Activated CD4-positive, alpha-beta T cell treated with anti-CD3 and anti-CD28 coated beads, Interleukin-2, Interleukin-4, amounts not matched to agents 100 ng/mL and 50 ng/mL, durations not matched to agents 16 hours and 8 hours (primary cell): ENCODE measurements around the gene ELOF1.
A peak's percentile ranks its signal among the peaks of the same experiment; 100 is the strongest.
"Not testable (repeated sequence)": the region's sequence is repeated elsewhere in the genome, so short reads cannot be mapped to it uniquely, and the experiment has no call there.

Experiments used
- DNase-seq: peaks from one replicate; pipeline ENCODE4 v3.0.0-alpha.2; 2020; ENCODE audit warnings: low spot score

Gene ELOF1

GRCh38 chr19:11566164-11566563, 7.1 kb upstream of the ELOF1 start:
- no peak for DNase-seq

GRCh38 chr19:11565649-11565980, 6.6 kb upstream of the ELOF1 start:
- DNase-seq, result not testable (repeated sequence)

- DNase-seq, result not testable (repeated sequence)
Observed at GRCh38 chr19:11564082-11564807, 5.2 kb upstream of the ELOF1 start.

GRCh38 chr19:11563532-11563931, 4.5 kb upstream of the ELOF1 start:
- no peak for DNase-seq

- peak; percentile 90 for DNase-seq
Observed at GRCh38 chr19:11560404-11561051, 1.5 kb upstream of the ELOF1 start.

GRCh38 chr19:11556634-11557420, 2.2 kb downstream of the ELOF1 start:
- DNase-seq, result no peak

GRCh38 chr19:11555246-11555645, 3.8 kb downstream of the ELOF1 start:
- DNase-seq, result no peak

GRCh38 chr19:11554160-11554559, 4.9 kb downstream of the ELOF1 start:
- DNase-seq, result no peak

- DNase-seq, result no peak
Observed at GRCh38 chr19:11552666-11553372, 6.2 kb downstream of the ELOF1 start.

- no peak for DNase-seq
Observed at GRCh38 chr19:11551603-11552235, 7.3 kb downstream of the ELOF1 start.

- no peak for DNase-seq
Observed at GRCh38 chr19:11550265-11550664, 8.8 kb downstream of the ELOF1 start.

GRCh38 chr19:11549386-11549953, 9.6 kb downstream of the ELOF1 start:
- DNase-seq, result no peak

- no peak for DNase-seq
Observed at GRCh38 chr19:11547929-11548700, 10.9 kb downstream of the ELOF1 start.

GRCh38 chr19:11541238-11541637, 17.8 kb downstream of the ELOF1 start:
- no peak for DNase-seq

- DNase-seq, result no peak
Observed at GRCh38 chr19:11540645-11541044, 18.4 kb downstream of the ELOF1 start.

- DNase-seq, result no peak
Observed at GRCh38 chr19:11539495-11540365, 19.3 kb downstream of the ELOF1 start.

- DNase-seq, result no peak
Observed at GRCh38 chr19:11538232-11539036, 20.6 kb downstream of the ELOF1 start, which contains the start of gene CNN1. Gene CNN1 (plus strand): TSS chr19:11538851. CDS start chr19:11538928, 77 bp downstream.

- DNase-seq, result peak; percentile 88
Observed at GRCh38 chr19:11535792-11536595, 23.0 kb downstream of the ELOF1 start.
